Type B pancreatic cell (in vitro differentiated cells): ENCODE measurements around the gene SMYD3. TPM values are rescaled to one million over a fixed set of nuclear protein-coding genes. Genes with fewer than 3 reads are reported as not detected.

Source experiments
- DNase-seq: peaks from one replicate; pipeline ENCODE4 v3.0.0; 2021; ENCODE audit warnings: mixed read lengths; ENCODE audit not compliant: unreplicated experiment; ENCODE audit errors: extremely low spot score
- H3K27ac Mint-ChIP-seq: 2 replicates; pipeline ENCODE4 v1.8.0; 2021; ENCODE audit warnings: mild to moderate bottlenecking, mixed read lengths
- H3K27me3 Mint-ChIP-seq: 2 replicates; pipeline ENCODE4 v1.8.0; 2021; ENCODE audit warnings: mixed read lengths
- H3K36me3 Mint-ChIP-seq: 2 replicates; pipeline ENCODE4 v1.8.0; 2021; ENCODE audit warnings: mixed read lengths
- H3K4me1 Mint-ChIP-seq: one replicate; pipeline ENCODE4 v1.8.0; 2021; ENCODE audit warnings: mixed read lengths; ENCODE audit not compliant: unreplicated experiment
- H3K4me3 Mint-ChIP-seq: 2 replicates; pipeline ENCODE4 v1.8.0; 2021; ENCODE audit warnings: mild to moderate bottlenecking, mixed read lengths
- H3K9me3 Mint-ChIP-seq: 2 replicates; pipeline ENCODE4 v1.8.0; 2021; ENCODE audit warnings: mixed read lengths
- CTCF ChIP-seq: fragments of 200-600 bp; sonication (generic); conservative IDR thresholded peaks from 2 replicates; pipeline ENCODE4 v1.5.0; 2021; ENCODE audit warnings: antibody characterized with exemption, mild to moderate bottlenecking
- total RNA-seq: library from RNA; stranded (reverse); gene quantifications from 2 replicates; pipeline ENCODE4 v1.2.1, GENCODE V29; 2021; ENCODE audit warnings: low replicate concordance

SMYD3 gene
- total RNA-seq, 1 donor from 2014 or later: 19.4 TPM

GRCh38 chr1:245870698-245871097 lies 636.4 kb downstream of the SMYD3 start:
- Mint-ChIP-seq H3K4me1 (peaks cover 44% of the 10 kb centered on the region), H3K36me3 (peaks cover 4% of the 10 kb centered on the region), H3K27me3 (no peaks in the 10 kb centered on the region), H3K27ac (no peak overlapping the region), H3K4me3 (no peak overlapping the region), H3K9me3 (no peaks in the 10 kb centered on the region)
- no peak for TF ChIP-seq CTCF
- no peak for DNase-seq

- Mint-ChIP-seq H3K27me3 (no peaks in the 10 kb centered on the region), H3K36me3 (peaks cover 4% of the 10 kb centered on the region), H3K4me1 (peaks cover 36% of the 10 kb centered on the region), H3K9me3 (no peaks in the 10 kb centered on the region), H3K4me3 (no peak overlapping the region), H3K27ac (no peak overlapping the region)
- no peak for TF ChIP-seq CTCF
- no peak for DNase-seq
These were observed 637.2 kb downstream of the SMYD3 start for GRCh38 chr1:245869847-245870246.

- no peak for DNase-seq
- H3K9me3 Mint-ChIP-seq: no peaks in the 10 kb centered on the region
- H3K27ac Mint-ChIP-seq: no peak overlapping the region
- no peak for TF ChIP-seq CTCF
- H3K4me3 Mint-ChIP-seq: no peak overlapping the region
- no peaks in the 10 kb centered on the region for H3K27me3 Mint-ChIP-seq
- H3K4me1 Mint-ChIP-seq: peaks cover 27% of the 10 kb centered on the region
- peaks cover 4% of the 10 kb centered on the region for H3K36me3 Mint-ChIP-seq
These were observed 639.3 kb downstream of the SMYD3 start for GRCh38 chr1:245867738-245868137.

GRCh38 chr1:245864872-245865271 lies 642.2 kb downstream of the SMYD3 start:
- DNase-seq: no peak
- H3K36me3 Mint-ChIP-seq: peaks cover 5% of the 10 kb centered on the region
- H3K4me1 Mint-ChIP-seq: peaks cover 15% of the 10 kb centered on the region
- TF ChIP-seq CTCF: no peak
- H3K27me3 Mint-ChIP-seq: no peaks in the 10 kb centered on the region
- H3K4me3 Mint-ChIP-seq: no peak overlapping the region
- H3K9me3 Mint-ChIP-seq: no peaks in the 10 kb centered on the region
- no peak overlapping the region for H3K27ac Mint-ChIP-seq

GRCh38 chr1:245863566-245864184 lies 643.4 kb downstream of the SMYD3 start:
- DNase-seq: no peak
- H3K9me3 Mint-ChIP-seq: no peaks in the 10 kb centered on the region
- H3K4me1 Mint-ChIP-seq: peaks cover 7% of the 10 kb centered on the region
- no peak overlapping the region for H3K27ac Mint-ChIP-seq
- no peak for TF ChIP-seq CTCF
- H3K36me3 Mint-ChIP-seq: peaks cover 4% of the 10 kb centered on the region
- H3K4me3 Mint-ChIP-seq: no peak overlapping the region
- no peaks in the 10 kb centered on the region for H3K27me3 Mint-ChIP-seq
